AG04449 (cell line): ENCODE data around the gene MRPS27.
A peak's percentile ranks its signal among the peaks of the same experiment; 100 is the strongest.

Experiments
- CTCF ChIA-PET: fragments of 350-600 bp; formaldehyde crosslinking; extraction: SDS; loops from one replicate; lab custom pipeline; 2021; ENCODE audit warnings: antibody characterized with exemption; lab: Yijun Ruan, JAX
- POLR2A ChIA-PET: fragments of 400-600, 350-600 bp; formaldehyde crosslinking; extraction: SDS; loops from one replicate; lab custom pipeline; 2020; ENCODE audit warnings: antibody characterized with exemption, inconsistent platforms; lab: Yijun Ruan, JAX
- DNase-seq: peaks from one replicate; pipeline ENCODE4 v3.0.0-alpha.2; 2010; ENCODE audit warnings: low read depth, low spot score
- H3K4me3 ChIP-seq: 2 replicates; pipeline ENCODE4 v1.5.1; 2011; ENCODE audit warnings: low read depth, mild to moderate bottlenecking, control low read depth, low read length
- CTCF ChIP-seq: IDR thresholded peaks from one replicate; pipeline ENCODE4 v1.5.1; 2011; ENCODE audit warnings: mild to moderate bottlenecking, moderate library complexity, low read length, control low read depth, inconsistent platforms; ENCODE audit not compliant: insufficient read depth; ENCODE audit errors: missing control alignments

Gene MRPS27

GRCh38 chr5:72346398-72346797 lies 26.4 kb upstream of the MRPS27 start:
- no peak overlapping the region for H3K4me3 ChIP-seq
- POLR2A ChIA-PET = interaction anchor here (0.6 kb wide), 1 partner anchor 249 kb away, joined by 4 read pairs; no protein-coding TSS in a partner anchor
- TF ChIP-seq CTCF = no peak
- CTCF ChIA-PET = interaction anchor here (2.7 kb wide), 1 partner anchor 20 kb away, joined by 12 read pairs; no protein-coding TSS in a partner anchor
- no peak for DNase-seq

GRCh38 chr5:72338689-72339209 lies 18.7 kb upstream of the MRPS27 start:
- TF ChIP-seq CTCF = no peak
- ChIA-PET CTCF (interaction anchor here (1.7 kb wide), 2 partner anchors 30 to 186 kb away, joined by 3 to 6 read pairs; no protein-coding TSS in a partner anchor), POLR2A (no interaction called here)
- no peak for DNase-seq
- no peak overlapping the region for H3K4me3 ChIP-seq

GRCh38 chr5:72337159-72337558 lies 17.1 kb upstream of the MRPS27 start:
- ChIA-PET POLR2A (no interaction called here), CTCF (no interaction called here)
- H3K4me3 ChIP-seq = no peak overlapping the region
- DNase-seq = no peak
- TF ChIP-seq CTCF = no peak

GRCh38 chr5:72330712-72331111 lies 10.7 kb upstream of the MRPS27 start:
- ChIA-PET CTCF (no interaction called here), POLR2A (no interaction called here)
- DNase-seq = no peak
- TF ChIP-seq CTCF = no peak
- no peak overlapping the region for H3K4me3 ChIP-seq

- TF ChIP-seq CTCF = no peak
- H3K4me3 ChIP-seq = no peak overlapping the region
- ChIA-PET POLR2A (no interaction called here), CTCF (no interaction called here)
- DNase-seq = no peak
Measured at GRCh38 chr5:72328172-72328571, 8.1 kb upstream of the MRPS27 start.

- TF ChIP-seq CTCF = no peak
- no peak for DNase-seq
- ChIA-PET CTCF (interaction anchor here (1.0 to 2.2 kb wide), 2 partner anchors 18 to 198 kb away, joined by 3 to 11 read pairs; no protein-coding TSS in a partner anchor), POLR2A (no interaction called here)
- peak overlapping the region; percentile 28; the same call in 1 of the 2 replicates for H3K4me3 ChIP-seq
Measured at GRCh38 chr5:72326306-72326649, 6.2 kb upstream of the MRPS27 start.
